Activated T-helper 17 cell treated with anti-CD3 and anti-CD28 coated beads, Interleukin-2, amount 50 U/mL, for 72 hours (primary cell): ENCODE data around the gene GABBR1. TPM values are rescaled to one million over a fixed set of nuclear protein-coding genes. Genes with fewer than 3 reads are reported as not detected.

Source experiments
- ATAC-seq: fragments of 150-1000 bp; cut with Tn5 transposase; replicated peaks from 2 replicates; pipeline ENCODE4 v1.10.0; 2021; ENCODE audit warnings: mild to moderate bottlenecking, moderate library complexity
- H3K27ac Mint-ChIP-seq: one replicate; pipeline ENCODE4 v1.8.0; 2022; ENCODE audit warnings: mixed read lengths
- H3K27me3 Mint-ChIP-seq: one replicate; pipeline ENCODE4 v1.8.0; 2022; ENCODE audit warnings: mixed read lengths
- H3K36me3 Mint-ChIP-seq: one replicate; pipeline ENCODE4 v1.8.0; 2022; ENCODE audit warnings: low read depth, mild to moderate bottlenecking, mixed read lengths
- H3K4me1 Mint-ChIP-seq: one replicate; pipeline ENCODE4 v1.8.0; 2022; ENCODE audit warnings: mixed read lengths
- H3K4me3 Mint-ChIP-seq: one replicate; pipeline ENCODE4 v1.8.0; 2022; ENCODE audit warnings: mild to moderate bottlenecking, mixed read lengths
- H3K9me3 Mint-ChIP-seq: one replicate; pipeline ENCODE4 v1.8.0; 2022; ENCODE audit warnings: mixed read lengths
- total RNA-seq, 2 donors: library from RNA; stranded (reverse); gene quantifications; one replicate each; pipeline ENCODE4 v1.2.3, GENCODE V29; 2022

GABBR1 gene
- total RNA-seq, 2 donors from 2014 or later = 19.3 to 46.1 TPM

DNA sequence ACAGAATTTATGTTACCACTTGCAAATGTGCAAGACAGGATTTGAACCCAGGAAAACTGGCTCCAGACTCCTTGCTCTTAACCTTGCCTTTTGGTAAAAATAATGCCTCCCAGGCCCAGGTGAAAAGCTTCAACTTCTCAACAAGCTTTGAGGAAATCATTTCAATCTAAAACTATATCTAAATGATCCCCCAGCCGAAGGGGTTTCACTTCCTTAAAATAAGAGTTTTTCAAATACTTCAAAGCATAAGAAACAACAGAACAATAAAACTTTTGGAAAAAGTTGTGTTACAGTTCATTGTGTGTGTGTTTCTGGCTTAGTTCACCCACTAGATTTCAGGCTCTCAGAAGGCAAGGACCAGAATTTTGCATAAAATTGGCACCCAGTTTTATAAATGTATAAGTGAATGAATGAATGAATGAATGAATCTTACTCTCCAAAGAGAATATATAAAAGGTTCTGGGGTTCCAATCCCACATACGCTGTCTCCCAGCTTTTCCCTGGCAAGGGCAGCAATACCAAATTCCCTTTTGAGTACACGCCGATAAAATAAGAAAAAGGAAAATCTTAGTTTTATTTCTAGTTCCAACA, 42.7 kb downstream of the GABBR1 start:
- H3K36me3 Mint-ChIP-seq = no peaks in the 10 kb centered on the region
- ATAC-seq = no peak
- H3K27ac Mint-ChIP-seq = no peak overlapping the region
- H3K4me1 Mint-ChIP-seq = no peaks in the 10 kb centered on the region
- H3K27me3 Mint-ChIP-seq = peaks cover 17% of the 10 kb centered on the region
- H3K9me3 Mint-ChIP-seq = no peaks in the 10 kb centered on the region
- H3K4me3 Mint-ChIP-seq = no peak overlapping the region

- H3K27ac Mint-ChIP-seq = no peak overlapping the region
- ATAC-seq = peak; percentile 51
- no peaks in the 10 kb centered on the region for H3K9me3 Mint-ChIP-seq
- no peaks in the 10 kb centered on the region for H3K4me1 Mint-ChIP-seq
- H3K4me3 Mint-ChIP-seq = no peak overlapping the region
- H3K36me3 Mint-ChIP-seq = no peaks in the 10 kb centered on the region
- H3K27me3 Mint-ChIP-seq = peaks cover 19% of the 10 kb centered on the region
Observed at GRCh38 chr6:29589423-29590048, 43.4 kb downstream of the GABBR1 start.

DNA sequence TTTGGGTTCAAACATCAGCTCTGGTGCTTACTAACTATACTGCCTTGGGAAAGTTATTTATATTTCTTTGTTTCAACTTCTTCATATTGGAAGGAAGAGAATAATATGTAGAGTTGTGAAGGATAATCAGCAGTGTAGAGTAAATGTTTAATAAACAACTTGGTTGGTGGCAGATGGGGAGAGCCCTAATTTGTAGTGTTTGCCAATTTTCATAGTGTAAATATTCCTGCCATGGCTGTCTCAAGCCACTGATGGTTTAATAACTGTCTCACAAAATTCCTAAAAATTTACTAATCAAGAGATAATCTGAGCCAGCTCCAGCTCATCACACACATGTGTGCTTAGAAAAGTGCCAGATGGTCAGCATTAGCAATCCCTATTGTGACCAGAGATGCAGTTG, 48.2 kb downstream of the GABBR1 start, which contains the start of gene OR2H2:
TSS of gene OR2H2 (plus strand) at position 301 of the 400 bp plus-strand sequence. CDS start 2,824 bp downstream, outside the sequence.
- Mint-ChIP-seq H3K9me3 (no peaks in the 10 kb centered on the region), H3K4me3 (no peak within 1 kb of the TSS), H3K4me1 (no peaks in the 10 kb centered on the region), H3K27me3 (peaks cover 19% of the 10 kb centered on the region), H3K36me3 (no peaks in the 10 kb centered on the region), H3K27ac (no peak within 1 kb of the TSS)
- no peak for ATAC-seq

DNA sequence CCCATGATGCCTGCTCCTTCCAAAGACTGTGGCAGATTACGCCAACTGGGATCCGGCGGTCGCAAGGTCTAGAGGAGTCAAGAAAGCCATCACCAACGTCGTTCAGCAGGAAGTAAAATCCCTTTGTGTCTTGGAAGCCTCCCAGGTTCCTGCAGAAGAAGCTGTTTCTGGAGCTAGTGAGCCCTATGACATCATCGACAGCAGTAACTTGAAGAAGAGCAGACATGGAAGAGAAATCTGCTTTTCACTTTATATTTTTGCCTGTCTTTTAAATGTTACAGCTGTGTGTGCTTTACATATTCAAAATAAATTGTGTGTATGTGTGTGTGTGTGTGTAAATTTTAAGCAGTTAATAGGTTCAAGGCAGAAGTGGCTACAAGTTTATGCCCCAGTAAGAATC, 55.4 kb downstream of the GABBR1 start:
- Mint-ChIP-seq H3K4me3 (no peak overlapping the region), H3K27ac (no peak overlapping the region), H3K9me3 (no peaks in the 10 kb centered on the region), H3K27me3 (peaks cover 31% of the 10 kb centered on the region), H3K36me3 (no peaks in the 10 kb centered on the region), H3K4me1 (no peaks in the 10 kb centered on the region)
- ATAC-seq = no peak

DNA sequence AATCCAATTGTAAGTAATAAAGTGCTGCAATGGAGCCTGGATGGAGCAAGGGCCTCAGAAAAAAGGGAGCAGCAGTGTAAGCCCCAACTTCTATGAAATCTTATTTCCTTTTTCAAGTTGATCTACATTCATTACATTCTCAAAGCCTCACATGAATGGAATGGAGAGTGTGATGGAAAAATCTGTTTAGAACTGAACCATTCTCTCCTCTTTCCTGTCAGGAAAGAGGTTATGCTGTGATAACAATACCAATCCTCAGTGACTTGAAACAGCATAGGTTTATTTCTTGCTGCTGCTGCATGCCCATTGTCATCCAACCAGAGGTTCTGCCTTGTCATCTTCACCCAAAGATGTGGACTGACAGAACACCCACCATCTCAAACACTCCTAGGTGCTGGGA, 56.9 kb downstream of the GABBR1 start:
- no peaks in the 10 kb centered on the region for H3K4me1 Mint-ChIP-seq
- no peak overlapping the region for H3K27ac Mint-ChIP-seq
- no peak overlapping the region for H3K4me3 Mint-ChIP-seq
- no peaks in the 10 kb centered on the region for H3K9me3 Mint-ChIP-seq
- H3K36me3 Mint-ChIP-seq = no peaks in the 10 kb centered on the region
- peaks cover 42% of the 10 kb centered on the region for H3K27me3 Mint-ChIP-seq
- no peak for ATAC-seq

DNA sequence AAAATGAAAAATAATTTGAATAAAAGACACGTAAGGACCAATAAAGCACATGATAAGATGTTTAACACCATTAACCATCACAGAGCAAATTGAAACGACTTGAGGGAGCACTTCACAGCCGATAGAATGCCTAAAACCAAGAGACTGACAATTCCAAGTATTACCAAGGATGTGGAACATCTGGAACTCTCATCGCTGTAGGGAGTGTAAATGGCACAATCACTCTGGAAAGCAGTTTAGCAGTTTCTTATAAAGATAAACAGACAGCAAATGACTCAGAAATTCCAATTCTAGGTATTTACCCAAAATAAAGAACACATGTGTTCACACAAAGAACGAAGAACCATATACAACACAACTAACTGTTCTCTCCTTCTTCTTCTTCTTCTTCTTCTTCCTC, 65.0 kb downstream of the GABBR1 start:
- no peak overlapping the region for H3K27ac Mint-ChIP-seq
- H3K27me3 Mint-ChIP-seq = peaks cover 52% of the 10 kb centered on the region
- H3K9me3 Mint-ChIP-seq = no peaks in the 10 kb centered on the region
- H3K4me3 Mint-ChIP-seq = no peak overlapping the region
- no peaks in the 10 kb centered on the region for H3K4me1 Mint-ChIP-seq
- no peaks in the 10 kb centered on the region for H3K36me3 Mint-ChIP-seq
- no peak for ATAC-seq

- ATAC-seq = no peak
- Mint-ChIP-seq H3K36me3 (no peaks in the 10 kb centered on the region), H3K4me1 (no peaks in the 10 kb centered on the region), H3K9me3 (no peaks in the 10 kb centered on the region), H3K4me3 (no peak overlapping the region), H3K27ac (no peak overlapping the region), H3K27me3 (peaks cover 57% of the 10 kb centered on the region)
Observed at GRCh38 chr6:29567541-29567940, 65.4 kb downstream of the GABBR1 start.

DNA sequence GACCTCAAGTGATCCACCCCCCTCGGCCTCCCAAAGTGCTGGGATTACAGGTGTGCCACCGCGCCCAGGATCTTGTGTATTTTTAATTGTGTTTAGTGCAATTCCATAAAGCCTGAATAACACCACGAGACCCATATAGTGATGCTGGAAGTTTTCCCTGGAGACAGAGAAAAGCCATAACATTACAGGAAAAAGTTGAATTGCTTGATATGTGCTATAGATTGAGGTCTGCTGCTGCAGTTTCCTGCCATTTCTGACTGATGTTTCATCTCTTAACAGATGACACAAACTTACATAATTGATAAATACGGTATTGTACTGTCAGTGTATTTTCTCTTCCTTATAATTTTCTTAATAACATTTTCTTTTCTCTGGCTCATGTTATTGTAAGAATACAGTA, 66.1 kb downstream of the GABBR1 start:
- Mint-ChIP-seq H3K27ac (no peak overlapping the region), H3K36me3 (no peaks in the 10 kb centered on the region), H3K9me3 (no peaks in the 10 kb centered on the region), H3K4me3 (no peak overlapping the region), H3K27me3 (peaks cover 54% of the 10 kb centered on the region), H3K4me1 (no peaks in the 10 kb centered on the region)
- no peak for ATAC-seq

DNA sequence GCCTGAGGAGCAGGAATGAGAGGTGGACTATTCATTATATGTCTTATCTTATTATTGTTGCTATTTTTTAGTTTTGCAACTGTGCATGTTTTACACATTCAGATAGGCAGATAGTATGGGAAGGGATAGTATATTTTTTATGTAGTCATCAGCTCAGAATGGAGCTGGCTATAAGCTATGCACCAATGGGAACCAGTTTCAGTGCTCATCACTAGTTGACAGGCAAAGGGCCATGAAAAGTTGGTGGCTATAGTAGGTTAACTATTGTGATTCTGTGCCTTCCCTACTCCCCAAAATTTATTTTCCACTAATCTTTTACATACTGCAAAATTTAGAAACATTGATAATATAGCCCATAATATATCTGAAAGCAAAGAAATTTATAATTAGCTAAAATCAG, 68.1 kb downstream of the GABBR1 start:
- no peak overlapping the region for H3K4me3 Mint-ChIP-seq
- no peak for ATAC-seq
- no peaks in the 10 kb centered on the region for H3K9me3 Mint-ChIP-seq
- no peaks in the 10 kb centered on the region for H3K36me3 Mint-ChIP-seq
- no peak overlapping the region for H3K27ac Mint-ChIP-seq
- H3K27me3 Mint-ChIP-seq = peaks cover 52% of the 10 kb centered on the region
- H3K4me1 Mint-ChIP-seq = no peaks in the 10 kb centered on the region

DNA sequence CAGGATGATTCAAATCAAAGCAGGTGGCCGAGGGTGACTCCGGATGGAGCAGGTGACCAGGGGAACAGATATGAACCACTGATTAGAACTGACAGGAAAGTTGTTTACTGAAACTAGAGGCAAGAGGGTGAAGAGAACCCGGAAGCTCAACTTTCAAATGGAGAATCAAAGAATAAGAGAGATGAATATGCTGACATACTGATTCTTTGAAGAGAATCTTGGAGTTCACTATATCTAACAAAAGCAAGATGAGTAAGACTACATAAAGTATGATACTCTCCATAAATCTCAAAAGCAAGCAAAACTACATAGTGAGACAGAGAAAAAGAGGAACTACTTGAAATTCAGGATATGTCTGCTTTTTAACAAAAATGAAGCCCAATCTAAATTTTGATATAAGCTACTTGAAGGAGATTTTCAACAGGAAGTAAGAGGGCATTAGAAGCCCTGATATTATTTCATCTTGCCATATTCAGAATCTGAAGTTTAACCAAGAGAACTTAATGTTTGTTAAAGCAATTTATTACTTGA, 69.5 kb downstream of the GABBR1 start:
- Mint-ChIP-seq H3K4me1 (no peaks in the 10 kb centered on the region), H3K27ac (no peak overlapping the region), H3K36me3 (no peaks in the 10 kb centered on the region), H3K27me3 (peaks cover 56% of the 10 kb centered on the region), H3K4me3 (no peak overlapping the region), H3K9me3 (no peaks in the 10 kb centered on the region)
- ATAC-seq = peak; percentile 45

DNA sequence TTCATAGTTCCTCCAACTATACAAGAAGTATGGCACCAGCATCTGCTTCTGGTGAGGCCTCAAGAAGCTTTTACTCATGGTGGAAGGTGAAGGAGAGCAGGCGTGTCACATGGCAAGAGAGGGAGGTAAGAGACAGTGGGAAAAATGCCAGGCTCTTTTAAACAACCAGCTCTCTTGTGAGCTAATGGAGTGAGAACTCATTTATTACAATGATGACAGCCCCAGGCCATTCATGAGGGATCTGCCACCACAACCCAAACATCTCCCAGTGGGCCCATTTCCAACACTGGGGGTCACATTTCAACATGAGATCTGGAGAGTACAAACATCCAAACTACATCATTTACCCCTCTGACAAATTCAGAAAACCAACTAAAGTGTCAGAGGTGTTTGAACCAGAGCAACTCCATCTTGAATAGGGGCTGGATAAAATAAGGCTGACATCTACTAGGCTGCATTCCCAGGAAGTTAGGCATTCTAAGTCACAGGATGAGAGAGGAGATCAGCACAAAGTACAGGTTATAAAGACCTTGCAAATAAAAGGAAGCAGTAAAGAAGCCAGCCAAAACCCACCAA, 71.3 kb downstream of the GABBR1 start:
- no peaks in the 10 kb centered on the region for H3K36me3 Mint-ChIP-seq
- no peaks in the 10 kb centered on the region for H3K9me3 Mint-ChIP-seq
- H3K27ac Mint-ChIP-seq = no peak overlapping the region
- no peaks in the 10 kb centered on the region for H3K4me1 Mint-ChIP-seq
- H3K27me3 Mint-ChIP-seq = peaks cover 40% of the 10 kb centered on the region
- no peak overlapping the region for H3K4me3 Mint-ChIP-seq
- ATAC-seq = peak; percentile 9

DNA sequence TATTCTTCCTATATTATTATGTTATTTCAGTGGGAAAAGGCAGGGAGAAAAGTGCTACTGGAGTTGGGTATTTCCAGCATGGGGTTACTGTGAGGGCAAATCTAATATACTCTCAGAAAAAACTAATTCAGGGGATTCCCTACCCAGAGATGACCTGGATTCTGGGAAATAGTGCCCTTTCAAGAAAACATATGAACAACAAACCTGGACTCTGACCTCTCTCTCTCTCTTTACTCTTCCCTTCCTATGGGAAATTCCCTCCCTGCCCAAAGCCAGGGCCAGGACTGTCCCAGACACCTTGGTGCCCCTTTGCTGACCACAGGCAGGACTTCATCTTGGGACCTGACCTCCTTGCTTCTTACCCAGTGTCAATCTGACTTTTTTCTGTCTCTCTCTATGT, 71.9 kb downstream of the GABBR1 start:
- Mint-ChIP-seq H3K27me3 (peaks cover 44% of the 10 kb centered on the region), H3K27ac (no peak overlapping the region), H3K4me3 (no peak overlapping the region), H3K9me3 (no peaks in the 10 kb centered on the region), H3K36me3 (no peaks in the 10 kb centered on the region), H3K4me1 (no peaks in the 10 kb centered on the region)
- peak; percentile 64 for ATAC-seq

DNA sequence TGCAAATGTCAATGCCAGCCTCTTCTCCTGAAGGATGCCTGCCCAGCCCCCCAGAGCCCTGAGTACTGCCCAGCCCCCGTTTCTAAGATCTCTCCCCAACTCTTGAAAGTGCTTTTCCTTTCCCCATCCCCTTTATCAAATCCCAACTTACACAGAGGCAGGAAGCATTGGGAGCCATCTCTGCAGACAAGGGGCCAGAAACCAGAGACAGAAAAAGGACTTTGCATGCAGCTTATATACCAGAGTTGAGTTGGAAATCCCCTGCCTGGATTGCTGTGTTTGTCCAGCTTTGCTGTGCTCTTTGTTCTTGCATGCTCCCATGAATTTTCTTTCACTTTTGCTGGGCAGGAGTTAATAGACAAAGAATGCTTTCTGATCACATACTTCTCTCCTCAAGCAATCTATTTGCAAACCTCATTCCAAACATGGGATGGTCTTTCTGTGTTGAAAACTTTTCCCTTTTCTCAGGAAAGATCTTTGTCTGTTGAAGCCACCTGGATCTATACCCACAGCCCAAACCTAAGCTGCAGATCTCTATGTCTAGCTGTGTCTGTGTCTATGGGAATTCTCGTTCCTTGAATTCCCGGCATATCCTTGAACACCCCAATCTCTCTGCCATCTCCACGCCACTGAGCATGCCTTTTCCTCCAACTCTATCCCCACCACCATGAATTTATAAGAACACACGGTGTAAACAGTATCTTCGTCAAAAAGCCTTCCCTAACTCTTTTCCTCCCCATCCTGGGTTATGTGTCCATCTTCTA, 73.3 kb downstream of the GABBR1 start, which contains the start of gene UBD:
TSS of gene UBD (minus strand) at position 209 of the 764 bp plus-strand sequence. CDS start at position 178, 31 bp downstream.
- Mint-ChIP-seq H3K4me3 (no peak within 1 kb of the TSS), H3K9me3 (no peaks in the 10 kb centered on the region), H3K27ac (no peak within 1 kb of the TSS), H3K4me1 (no peaks in the 10 kb centered on the region), H3K36me3 (no peaks in the 10 kb centered on the region), H3K27me3 (peaks cover 48% of the 10 kb centered on the region)
- ATAC-seq = no peak

- H3K9me3 Mint-ChIP-seq = no peaks in the 10 kb centered on the region
- no peaks in the 10 kb centered on the region for H3K36me3 Mint-ChIP-seq
- no peak for ATAC-seq
- H3K4me3 Mint-ChIP-seq = no peak overlapping the region
- H3K27me3 Mint-ChIP-seq = peaks cover 59% of the 10 kb centered on the region
- no peak overlapping the region for H3K27ac Mint-ChIP-seq
- peaks cover 6% of the 10 kb centered on the region for H3K4me1 Mint-ChIP-seq
Observed at GRCh38 chr6:29558439-29559079, 74.4 kb downstream of the GABBR1 start.
